Small intestine (tissue), 7 donors: ENCODE data around the gene LTF. TPM values are rescaled to one million over a fixed set of nuclear protein-coding genes. Genes with fewer than 3 reads are reported as not detected.

Experiments
- DNase-seq, 2 donors: peaks; one replicate each; pipeline versions ENCODE4 v3.0.0 to v3.0.0-alpha.2; 2013
- FAIRE-seq: peaks from 2 replicates; lab custom pipeline; 2012; peaks lifted over from hg19 to GRCh38; lab: Jason Lieb, UNC
- H3K27ac ChIP-seq, 3 donors: one replicate each; pipeline ENCODE4 v1.5.1; 2013; ENCODE audit warnings: low read length in 2 of 3, mild to moderate bottlenecking in 2 of 3, control low read depth in 1 of 3, inconsistent platforms in 1 of 3, low read depth in 1 of 3, moderate library complexity in 1 of 3
- H3K27me3 ChIP-seq, 3 donors: one replicate each; pipeline ENCODE4 v1.6.1; 2013; ENCODE audit warnings: low read length in 3 of 3, inconsistent platforms in 1 of 3; ENCODE audit not compliant: control insufficient read depth in 3 of 3, insufficient read depth in 3 of 3
- H3K36me3 ChIP-seq, 3 donors: one replicate each; pipeline ENCODE4 v1.6.1; 2013; ENCODE audit warnings: low read length in 3 of 3, inconsistent platforms in 1 of 3, low read depth in 1 of 3, mild to moderate bottlenecking in 1 of 3, moderate library complexity in 1 of 3; ENCODE audit not compliant: control insufficient read depth in 3 of 3, insufficient read depth in 2 of 3
- H3K4me1 ChIP-seq, 3 donors: one replicate each; pipeline ENCODE4 v1.6.1; 2013; ENCODE audit warnings: low read length in 2 of 3, inconsistent platforms in 1 of 3, low read depth in 1 of 3, mild to moderate bottlenecking in 1 of 3, moderate library complexity in 1 of 3; ENCODE audit not compliant: control insufficient read depth in 3 of 3, insufficient read depth in 2 of 3
- H3K4me3 ChIP-seq, 3 donors: one replicate each; pipeline ENCODE4 v1.5.1; 2013; ENCODE audit warnings: low read length in 3 of 3, control low read depth in 1 of 3, inconsistent platforms in 1 of 3, low read depth in 1 of 3, mild to moderate bottlenecking in 1 of 3, moderate library complexity in 1 of 3
- H3K9me3 ChIP-seq, 2 donors: one replicate each; pipeline ENCODE4 v1.6.1; 2013; ENCODE audit warnings: low read depth in 1 of 2, low read length in 1 of 2; ENCODE audit not compliant: control insufficient read depth in 2 of 2, insufficient read depth in 1 of 2
- WGBS, 3 donors: extraction: QIAGEN DNeasy Blood & Tissue Kit; methylation state at CpG; one replicate each; pipeline ENCODE4 v1.1.7; 2013; 5-methylcytosine and 5-hydroxymethylcytosine counted together
- polyA plus RNA-seq, 4 donors: library from polyadenylated mRNA; stranded (reverse) in 3 of 4; unstranded in 1 of 4; fragments of 200-250 nt in 3 of 4; fragments of 120-200 nt in 1 of 4; gene quantifications; one replicate each; pipeline versions ENCODE4 v1.2.1 to v1.2.3, GENCODE V29; 2013
- donor health status: healthy with polysubstance abuse.
- donor health status: control.
- donor health status: control.
- donor health status: Bipolar disorder and iron deficiency.
- donor health status: healthy.

Gene LTF
- polyA plus RNA-seq, 4 donors = 0.22 to 6.0 (median 1.5) TPM

DNA sequence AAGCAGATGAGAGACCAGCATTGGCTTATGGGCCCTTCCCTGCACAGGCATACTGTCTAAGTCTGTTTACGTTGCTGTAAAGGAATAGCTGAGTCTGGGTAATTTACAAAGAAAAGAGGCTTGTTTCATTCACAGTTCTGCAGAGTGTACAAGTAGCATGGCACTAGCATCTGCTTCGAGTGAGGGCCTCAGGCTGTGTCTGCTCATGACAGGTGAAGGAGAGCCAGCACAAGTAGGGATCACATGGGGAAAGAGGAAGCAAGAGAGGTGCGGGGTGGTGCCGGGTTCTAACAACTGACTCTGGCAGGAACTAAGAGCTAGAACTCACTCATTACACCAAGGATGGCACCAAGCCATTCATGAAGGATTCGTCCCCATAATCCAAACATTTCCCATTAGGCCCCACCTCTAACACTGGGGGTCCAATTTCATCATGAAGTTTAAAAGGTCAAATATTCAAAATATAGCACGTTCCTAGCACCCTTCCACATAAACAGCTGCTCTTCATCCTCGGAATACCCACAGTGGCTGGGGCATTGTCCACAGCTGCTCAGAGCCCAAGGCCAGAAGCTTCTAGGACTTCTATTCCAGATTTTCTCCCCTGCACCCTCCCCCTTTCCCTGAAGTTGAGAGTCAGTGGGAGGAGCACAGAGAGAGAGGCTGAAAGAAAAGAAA, 38.6 kb upstream of the LTF start:
- no peaks in the 10 kb centered on the region for H3K27me3 ChIP-seq
- no peak overlapping the region for H3K27ac ChIP-seq
- no peaks in the 10 kb centered on the region for H3K4me1 ChIP-seq
- no peak overlapping the region for H3K4me3 ChIP-seq
- DNase-seq (no peak), FAIRE-seq (no peak)
- no peaks in the 10 kb centered on the region for H3K9me3 ChIP-seq
- no peaks in the 10 kb centered on the region for H3K36me3 ChIP-seq
- WGBS, 3 donors = 61 to 84% (median 81%) methylated on average over 7 of the region's 7 CpGs

DNA sequence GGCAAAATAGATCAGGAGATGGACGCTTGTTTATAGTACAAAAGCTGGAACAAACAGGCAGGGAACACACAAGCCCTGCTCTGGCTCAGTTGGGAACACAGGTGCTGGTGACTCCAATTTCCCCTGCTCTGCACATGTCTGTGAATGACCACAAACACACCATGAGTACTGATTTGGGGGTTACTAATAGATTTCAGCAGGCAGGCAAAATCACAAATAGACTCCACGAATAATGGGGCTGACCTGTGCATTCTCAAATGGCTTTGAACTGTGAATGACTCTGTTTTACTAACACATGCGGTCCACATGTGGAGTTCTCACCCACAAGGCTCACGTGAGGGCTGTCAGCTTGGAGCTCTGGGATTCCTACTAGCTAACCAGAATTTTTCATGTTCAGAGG, 37.0 kb upstream of the LTF start:
- no peaks in the 10 kb centered on the region for H3K36me3 ChIP-seq
- H3K27ac ChIP-seq = no peak overlapping the region
- no peaks in the 10 kb centered on the region for H3K9me3 ChIP-seq
- no peaks in the 10 kb centered on the region for H3K27me3 ChIP-seq
- H3K4me3 ChIP-seq = no peak overlapping the region
- 82 to 91% (median 85%) methylated on average over 4 of the region's 4 CpGs for WGBS, 3 donors
- no peak for FAIRE-seq
- H3K4me1 ChIP-seq = no peaks in the 10 kb centered on the region
- DNase-seq = no peak

DNA sequence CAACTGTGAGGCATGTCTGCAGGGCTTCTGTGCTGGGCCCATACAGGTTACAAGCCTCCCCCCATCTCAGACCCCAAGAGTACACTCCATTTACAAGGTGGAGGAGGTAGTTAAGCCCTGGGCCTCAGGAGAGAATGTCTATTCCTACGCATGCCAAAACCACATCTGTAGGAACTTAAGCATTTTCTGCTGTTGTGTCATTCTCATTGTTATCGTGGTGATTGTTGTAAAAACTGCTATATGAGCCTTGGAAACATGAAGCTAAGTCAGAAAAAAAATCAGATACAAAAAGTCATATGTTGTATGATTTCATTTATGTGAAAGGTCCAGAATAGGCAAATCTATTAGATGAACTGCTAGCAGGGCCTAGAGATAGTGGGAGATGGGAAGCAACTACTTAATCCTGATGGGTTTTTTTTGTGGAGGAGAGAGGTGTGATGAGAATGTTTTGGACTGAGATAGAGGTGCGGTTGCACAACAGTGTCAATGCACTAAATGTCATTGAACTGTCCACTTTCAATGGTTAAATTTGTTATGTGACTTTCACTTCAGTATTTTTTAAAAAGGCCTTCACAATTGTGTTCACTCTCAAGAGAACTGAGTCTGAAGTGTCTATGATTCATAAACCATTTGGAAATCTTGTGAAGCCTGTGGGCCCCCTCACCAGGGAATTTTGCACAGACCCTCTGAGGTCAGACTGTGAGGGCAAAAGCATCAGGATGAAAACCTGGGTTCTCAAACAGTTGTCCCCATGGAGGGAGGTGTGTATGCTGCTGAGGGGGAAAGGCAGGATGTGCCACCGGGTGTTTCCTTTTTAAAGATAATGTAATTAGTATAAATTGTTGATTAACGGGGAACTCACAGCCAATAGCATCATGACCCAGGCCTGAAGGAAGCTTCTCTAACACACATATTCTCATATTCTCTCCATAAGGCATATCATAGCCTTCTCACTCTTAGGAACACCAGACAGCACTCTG, 36.2 kb upstream of the LTF start:
- no peaks in the 10 kb centered on the region for H3K36me3 ChIP-seq
- H3K27ac ChIP-seq = no peak overlapping the region
- WGBS, 3 donors = 69 to 78% (median 74%) methylated on average over 5 of the region's 5 CpGs
- DNase-seq (no peak), FAIRE-seq (no peak)
- H3K4me1 ChIP-seq = no peaks in the 10 kb centered on the region
- no peak overlapping the region for H3K4me3 ChIP-seq
- H3K9me3 ChIP-seq = no peaks in the 10 kb centered on the region
- no peaks in the 10 kb centered on the region for H3K27me3 ChIP-seq

DNA sequence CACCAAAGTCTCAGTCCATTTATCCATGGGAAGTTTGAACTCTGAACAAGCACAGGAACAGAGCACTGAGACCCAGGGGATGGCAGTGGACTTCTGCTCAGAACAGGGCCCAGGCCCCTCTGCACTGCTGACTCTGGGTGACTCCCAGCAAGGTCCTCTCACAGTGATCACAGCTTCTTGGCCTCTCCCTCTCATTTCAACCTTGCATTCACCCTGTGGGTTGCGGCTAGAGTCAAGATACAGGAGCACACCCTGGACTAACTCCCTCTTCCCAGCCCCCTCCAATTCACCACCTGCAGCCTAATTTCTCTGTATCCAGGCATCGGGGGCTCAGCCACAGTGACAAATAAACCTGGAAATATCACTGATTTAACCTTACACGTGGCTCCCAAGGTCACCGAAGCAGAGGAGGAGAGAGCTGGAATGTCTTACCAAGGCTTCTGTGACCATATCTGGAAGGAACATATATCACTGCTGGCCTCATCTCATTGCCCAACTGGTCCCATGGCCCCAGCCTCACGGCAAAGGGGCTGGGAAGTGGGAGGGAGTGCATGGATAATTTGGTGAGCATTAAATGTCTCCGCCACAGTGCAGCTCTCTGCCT, 34.3 kb upstream of the LTF start:
- no peaks in the 10 kb centered on the region for H3K36me3 ChIP-seq
- H3K27me3 ChIP-seq = no peaks in the 10 kb centered on the region
- 70 to 81% (median 76%) methylated on average over 6 of the region's 6 CpGs for WGBS, 3 donors
- DNase-seq (no peak), FAIRE-seq (no peak)
- H3K4me3 ChIP-seq = no peak overlapping the region
- H3K9me3 ChIP-seq = no peaks in the 10 kb centered on the region
- no peak overlapping the region for H3K27ac ChIP-seq
- no peaks in the 10 kb centered on the region for H3K4me1 ChIP-seq

DNA sequence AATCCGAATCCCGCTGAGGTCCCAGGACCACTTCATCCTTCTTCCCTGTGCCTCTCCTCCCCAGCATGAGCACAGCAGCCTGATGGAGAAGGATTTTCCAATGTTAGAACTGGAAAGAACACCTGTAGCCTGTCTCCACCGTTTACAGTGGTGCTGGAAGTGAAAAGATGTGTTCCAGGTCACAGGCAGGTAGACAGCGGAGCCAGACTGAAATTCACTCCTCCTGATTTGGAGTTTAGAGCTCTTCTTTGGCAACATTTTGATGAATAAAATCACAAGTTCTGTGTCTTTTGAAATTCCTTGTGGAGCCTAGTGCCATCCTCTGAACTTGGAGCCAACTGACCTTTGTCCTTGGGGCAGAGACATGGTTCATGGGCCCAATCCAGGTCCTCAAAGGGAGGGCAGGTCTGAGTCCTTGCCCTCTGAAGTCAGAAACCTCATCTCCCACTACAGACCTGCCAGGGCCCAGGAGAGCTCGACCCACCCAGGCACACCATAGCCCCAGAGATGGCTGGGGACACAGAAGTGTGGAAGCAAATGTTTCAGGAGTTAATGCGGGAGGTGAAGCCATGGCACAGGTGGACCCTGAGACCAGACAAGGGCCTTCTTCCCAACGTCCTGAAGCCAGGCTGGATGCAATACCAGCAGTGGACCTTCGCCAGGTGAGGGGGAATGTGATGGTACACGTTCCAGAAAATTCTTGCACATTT, 33.0 kb upstream of the LTF start, which contains the start of gene RTP3:
Gene RTP3 (plus strand): TSS at position 421 of the 710 bp plus-strand sequence. CDS start 87 bp downstream, at position 508.
- no peak within 1 kb of the TSS for H3K27ac ChIP-seq
- H3K27me3 ChIP-seq = no peaks in the 10 kb centered on the region
- no peaks in the 10 kb centered on the region for H3K9me3 ChIP-seq
- FAIRE-seq (no peak), DNase-seq (peak in 1 of 2 donors; percentile 27)
- no peaks in the 10 kb centered on the region for H3K4me1 ChIP-seq
- WGBS, 3 donors = 70 to 77% (median 71%) methylated on average over 9 of the region's 9 CpGs
- no peak within 1 kb of the TSS for H3K4me3 ChIP-seq
- no peaks in the 10 kb centered on the region for H3K36me3 ChIP-seq

DNA sequence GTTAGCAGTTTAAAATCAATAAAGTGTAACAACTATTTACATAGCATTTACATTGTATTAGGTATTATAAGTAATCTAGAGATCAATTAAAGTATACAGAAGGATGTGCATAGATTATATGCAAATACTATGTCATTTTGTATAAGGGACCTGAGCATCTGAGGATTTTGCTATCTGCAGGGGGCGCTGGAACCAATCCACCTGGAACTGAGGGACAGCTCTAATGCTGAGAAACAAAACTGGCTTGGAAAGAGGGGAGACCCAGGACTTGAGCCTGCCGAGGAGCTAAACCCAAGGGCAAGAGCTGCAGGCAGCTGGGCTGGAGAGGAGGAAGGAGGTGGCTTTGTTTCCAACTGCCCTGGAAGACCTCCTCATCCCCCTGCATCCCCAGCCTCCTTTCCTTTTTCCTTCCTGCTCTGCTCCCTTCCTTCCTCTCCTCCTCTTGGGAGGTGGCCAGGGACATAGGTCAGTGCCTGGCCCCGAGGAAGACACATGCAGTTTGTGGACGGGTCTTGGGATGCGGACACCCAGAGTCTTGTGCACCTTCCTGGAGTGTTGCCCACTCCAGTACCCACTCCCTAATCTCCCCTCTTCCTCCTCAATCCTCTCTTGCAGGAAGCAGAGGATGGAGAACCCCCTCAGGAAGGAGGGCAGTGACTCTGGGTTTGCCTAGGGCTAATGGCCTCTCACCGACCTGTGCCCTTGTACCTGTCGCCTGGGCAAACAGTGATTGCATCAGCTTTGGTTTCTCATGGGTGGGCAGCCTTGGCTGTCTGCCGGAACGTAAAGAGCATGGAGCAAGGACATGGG, 32.2 kb upstream of the LTF start:
- peak in 1 of 2 donors; percentile 38 for DNase-seq
- Histone ChIP-seq H3K27ac (no peak overlapping the region), H3K9me3 (no peaks in the 10 kb centered on the region), H3K4me3 (no peak overlapping the region), H3K27me3 (no peaks in the 10 kb centered on the region), H3K36me3 (no peaks in the 10 kb centered on the region), H3K4me1 (no peaks in the 10 kb centered on the region)
- FAIRE-seq = no peak
- WGBS, 3 donors = 55 to 64% (median 61%) methylated on average over 9 of the region's 9 CpGs

GRCh38 chr3:46495901-46496456, 31.3 kb upstream of the LTF start:
- no peak overlapping the region for H3K27ac ChIP-seq
- FAIRE-seq (no peak), DNase-seq (no peak)
- WGBS, 3 donors = 85 to 93% (median 87%) methylated on average over 5 of the region's 5 CpGs
- no peaks in the 10 kb centered on the region for H3K4me1 ChIP-seq
- H3K27me3 ChIP-seq = no peaks in the 10 kb centered on the region
- no peak overlapping the region for H3K4me3 ChIP-seq
- H3K36me3 ChIP-seq = no peaks in the 10 kb centered on the region
- H3K9me3 ChIP-seq = no peaks in the 10 kb centered on the region
